Endothelial cell of hepatic sinusoid (primary cell): ENCODE data around the gene KCTD2.
"Not testable (repeated sequence)": the region's sequence is repeated elsewhere in the genome, so short reads cannot be mapped to it uniquely, and the experiment has no call there.

Experiments
- in situ Hi-C: cut with HindIII; loops from 2 replicates; pipeline ENCODE4 v1.10.0; 2017; ENCODE audit warnings: low sequenced_read_pairs

KCTD2 gene, protein sequence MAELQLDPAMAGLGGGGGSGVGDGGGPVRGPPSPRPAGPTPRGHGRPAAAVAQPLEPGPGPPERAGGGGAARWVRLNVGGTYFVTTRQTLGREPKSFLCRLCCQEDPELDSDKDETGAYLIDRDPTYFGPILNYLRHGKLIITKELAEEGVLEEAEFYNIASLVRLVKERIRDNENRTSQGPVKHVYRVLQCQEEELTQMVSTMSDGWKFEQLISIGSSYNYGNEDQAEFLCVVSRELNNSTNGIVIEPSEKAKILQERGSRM

GRCh38 chr17:75046407-75047289 is at the start of gene KCTD2, which contains the start of gene ATP5PD:
TSS of gene KCTD2 (plus strand) at chr17:75047225. CDS start at chr17:75047251, 26 bp downstream.
TSS of gene ATP5PD (minus strand) at chr17:75046969. CDS start at chr17:75042650, 4,319 bp downstream.
- in situ Hi-C loops, result no loop called here

GRCh38 chr17:74998783-74999182 is 48.2 kb upstream of the KCTD2 start:
- in situ Hi-C loops, result no loop called here

- in situ Hi-C loops, result no loop called here
Measured at GRCh38 chr17:74999523-74999922, 47.5 kb upstream of the KCTD2 start.

DNA sequence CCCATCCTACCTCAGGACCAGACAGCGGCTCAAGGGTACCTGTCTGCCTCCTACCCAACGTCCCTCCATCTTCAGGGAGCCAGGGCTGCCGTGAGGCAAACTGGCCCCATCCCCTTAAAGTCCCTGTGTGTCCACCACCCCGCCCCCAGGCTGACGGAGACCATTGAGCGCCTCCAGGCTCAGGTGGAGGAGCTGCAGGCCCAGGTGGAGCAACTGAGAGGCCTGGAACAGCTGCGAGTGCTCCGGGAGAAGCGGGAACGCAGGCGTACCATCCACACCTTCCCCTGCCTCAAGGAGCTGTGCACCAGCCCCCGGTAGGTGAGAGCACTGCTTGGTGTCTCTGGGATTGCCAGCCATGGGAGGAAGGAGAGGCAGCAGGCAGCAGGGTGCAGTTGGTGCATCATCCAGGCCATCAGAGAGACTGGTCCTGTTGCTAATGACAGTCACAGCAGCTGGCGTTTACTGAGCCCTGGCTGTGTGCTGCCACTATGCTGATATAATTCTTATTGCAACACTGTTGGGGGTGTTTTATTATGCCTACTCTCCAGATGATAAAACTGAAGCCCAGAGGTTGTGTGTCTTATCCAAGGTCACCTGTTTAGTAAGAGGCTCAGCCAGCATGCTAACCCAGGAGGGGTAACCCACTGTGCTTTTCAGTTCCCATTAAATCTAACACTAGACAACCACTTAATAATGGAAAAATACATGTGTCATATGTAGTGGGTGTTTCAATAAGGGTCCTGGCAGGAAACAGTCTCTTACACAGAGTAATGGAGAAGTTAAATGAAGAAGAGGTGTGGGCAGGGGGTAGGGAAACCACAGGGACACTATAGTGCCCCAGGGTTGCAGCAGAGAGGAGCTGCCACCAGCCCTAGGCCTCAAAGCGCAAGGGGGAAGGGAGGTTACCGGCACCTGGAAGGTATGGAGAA is 44.8 kb upstream of the KCTD2 start:
- in situ Hi-C loops, result no loop called here

- in situ Hi-C loops, result no loop called here
Measured at GRCh38 chr17:75003070-75003956, 43.7 kb upstream of the KCTD2 start.

DNA sequence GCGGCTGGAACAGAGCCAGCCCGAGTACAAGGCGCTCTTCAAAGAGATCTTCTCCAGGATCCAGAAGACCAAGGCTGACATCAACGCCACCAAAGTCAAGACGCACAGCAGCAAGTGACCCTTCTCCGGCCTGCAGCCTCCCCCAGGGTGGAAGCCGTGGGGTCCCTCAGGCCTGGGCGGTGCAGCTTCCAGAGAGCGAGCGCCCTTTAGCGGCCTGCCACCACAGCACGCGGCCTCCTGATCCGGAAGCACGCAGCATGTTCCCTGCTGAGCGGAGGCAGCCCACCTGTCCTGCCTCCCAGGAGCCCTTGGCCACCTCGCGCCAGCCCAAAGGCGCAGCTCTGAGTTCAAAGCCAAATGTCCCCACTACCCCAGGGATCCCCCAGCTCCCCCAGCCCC is 43.1 kb upstream of the KCTD2 start:
- in situ Hi-C loops, result no loop called here

DNA sequence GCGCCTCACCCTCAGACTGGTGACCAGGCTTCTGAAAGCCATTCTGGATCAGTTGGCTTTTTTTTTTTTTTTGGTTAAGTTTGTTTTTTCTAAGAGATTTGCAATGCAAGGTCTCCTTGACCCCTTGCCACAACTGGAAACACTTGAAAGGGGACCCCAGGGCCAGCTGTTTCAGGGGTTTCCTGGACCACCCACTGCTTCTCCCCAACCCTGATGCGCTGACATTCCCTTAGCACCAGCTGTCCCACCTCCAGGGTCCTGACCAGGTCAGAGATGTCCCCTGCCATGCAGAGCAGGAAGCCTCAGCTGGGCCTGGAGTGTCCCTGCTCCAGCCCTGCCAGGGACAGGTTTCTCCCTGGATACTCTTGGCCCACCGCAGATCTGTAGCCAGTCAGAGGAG is 42.7 kb upstream of the KCTD2 start:
- in situ Hi-C loops, result no loop called here

DNA sequence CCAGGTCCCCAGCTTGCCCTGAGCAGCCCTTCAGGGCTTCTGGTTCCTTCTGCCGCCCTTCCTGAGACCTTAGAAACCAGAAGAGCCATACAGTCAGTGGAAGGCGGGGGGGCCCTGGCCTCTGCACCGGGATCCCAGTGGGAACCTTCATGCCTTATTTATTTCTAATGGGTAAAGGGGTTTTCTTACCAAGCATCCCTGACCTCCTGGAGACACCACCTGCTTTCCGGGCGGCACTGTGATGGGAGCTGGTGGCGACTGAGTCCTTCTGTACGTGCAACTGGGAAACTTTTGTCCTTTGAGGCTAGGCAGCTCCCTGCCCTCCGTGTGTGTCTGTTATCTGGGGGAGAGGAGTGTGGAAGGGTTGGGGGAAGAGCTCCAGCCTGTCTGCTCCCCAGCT is 41.7 kb upstream of the KCTD2 start:
- in situ Hi-C loops, result no loop called here

- in situ Hi-C loops, result not testable (repeated sequence)
Measured at GRCh38 chr17:75006084-75006483, 40.9 kb upstream of the KCTD2 start.

DNA sequence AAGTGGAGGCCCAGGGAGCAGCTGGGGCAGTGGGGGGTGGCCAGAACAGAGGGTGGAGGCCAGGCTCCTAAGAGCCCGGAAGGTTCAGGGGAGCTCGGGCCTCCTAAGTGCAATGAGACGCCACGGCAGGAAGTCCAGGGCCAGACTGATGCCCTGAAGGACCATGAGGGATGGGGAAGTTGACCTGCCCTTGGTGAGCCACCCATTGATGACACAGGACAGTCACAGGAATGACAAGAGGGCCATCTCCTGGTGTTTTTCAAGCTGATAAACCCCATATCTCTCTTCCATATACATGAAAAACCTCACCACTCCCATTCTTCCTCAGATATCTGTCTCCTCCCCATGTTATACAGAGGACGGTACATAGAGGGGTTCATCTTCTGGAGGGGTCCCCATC is 40.4 kb upstream of the KCTD2 start:
- in situ Hi-C loops, result no loop called here

GRCh38 chr17:75008373-75008772 is 38.7 kb upstream of the KCTD2 start:
- in situ Hi-C loops, result no loop called here

GRCh38 chr17:75009139-75009724 is 37.8 kb upstream of the KCTD2 start:
- in situ Hi-C loops, result no loop called here

GRCh38 chr17:75010683-75011400 is 36.2 kb upstream of the KCTD2 start:
- in situ Hi-C loops, result no loop called here

DNA sequence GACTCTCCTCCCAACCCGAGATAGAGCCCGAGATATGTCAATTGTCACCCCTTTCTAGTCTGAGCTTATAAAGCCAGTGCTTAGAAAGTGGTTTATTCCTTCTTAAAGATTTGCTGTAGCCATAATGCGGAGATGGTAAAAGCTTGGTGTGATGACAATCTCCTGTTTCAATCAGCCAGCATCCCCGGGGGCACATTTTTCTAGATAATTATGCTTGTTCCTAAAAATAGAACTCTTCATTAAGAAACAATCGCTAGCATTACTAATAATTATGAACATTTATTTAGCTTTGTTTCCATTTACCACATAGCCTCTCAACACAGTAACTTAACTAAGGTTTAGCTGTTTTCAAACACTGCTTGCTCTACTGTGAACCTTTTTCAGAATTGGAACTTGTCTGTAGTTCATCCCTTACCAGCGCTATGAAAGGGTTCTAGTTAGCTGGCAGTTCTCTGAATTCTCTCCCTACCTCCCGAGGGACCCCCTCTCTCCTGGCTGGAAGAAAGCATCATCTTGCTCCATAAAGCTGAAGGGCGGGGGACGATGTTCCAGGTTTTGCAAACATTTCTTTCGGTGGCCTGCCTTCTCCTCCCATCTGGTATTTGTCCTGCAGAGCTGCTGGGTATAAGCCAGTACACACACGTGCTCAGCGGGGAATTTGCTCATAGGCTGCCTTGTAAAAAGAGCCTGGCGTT is 35.5 kb upstream of the KCTD2 start:
- in situ Hi-C loops, result no loop called here

DNA sequence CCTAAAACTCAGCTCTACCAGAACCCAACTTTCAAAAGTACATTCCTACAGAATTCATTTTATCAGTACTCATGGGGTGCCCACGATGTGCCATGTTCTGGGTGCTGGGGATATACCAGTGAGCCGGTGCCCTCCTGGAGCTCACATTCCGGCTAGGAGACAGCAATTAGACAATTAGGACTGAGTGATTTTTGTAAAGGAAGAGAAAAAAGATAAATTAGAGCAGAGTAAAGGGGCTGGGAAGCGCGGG is 35.0 kb upstream of the KCTD2 start:
- in situ Hi-C loops, result no loop called here

DNA sequence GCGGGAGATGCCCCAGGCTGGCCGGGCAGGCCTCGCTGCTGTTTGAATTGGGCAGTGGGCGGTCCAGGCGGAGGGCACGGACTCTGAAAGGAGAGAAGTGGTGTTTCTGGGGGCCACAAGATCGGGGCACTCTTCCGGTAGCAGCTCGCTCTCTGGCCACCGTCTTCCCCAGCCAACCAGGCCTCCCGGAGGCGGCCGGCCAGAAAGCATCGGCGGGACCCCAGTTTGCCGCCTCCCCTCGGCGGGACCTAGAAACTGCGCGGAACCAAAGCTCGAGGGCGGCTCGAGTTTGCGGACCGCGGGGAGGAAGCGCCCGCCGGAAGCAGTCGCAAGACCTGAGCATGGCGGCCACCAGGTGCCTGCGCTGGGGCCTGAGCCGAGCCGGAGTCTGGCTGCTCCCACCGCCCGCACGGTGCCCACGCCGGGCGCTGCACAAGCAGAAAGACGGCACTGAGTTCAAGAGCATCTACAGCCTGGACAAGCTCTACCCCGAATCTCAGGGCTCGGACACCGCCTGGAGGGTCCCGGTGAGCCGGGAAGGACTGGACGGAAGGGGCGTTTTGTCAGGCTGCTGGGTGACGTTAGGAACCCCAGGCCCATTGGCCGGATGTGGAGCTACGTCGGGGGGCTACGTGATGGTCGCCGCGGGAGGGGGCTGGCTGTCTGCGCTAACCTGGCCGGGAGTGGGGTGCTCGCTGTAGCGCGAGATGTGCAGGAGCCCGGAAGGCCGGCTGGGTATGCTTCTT is 34.5 kb upstream of the KCTD2 start, which contains the start of gene MRPL58:
TSS of gene MRPL58 (plus strand) at position 325 of the 746 bp plus-strand sequence. CDS start at position 342, 17 bp downstream.
- in situ Hi-C loops, result no loop called here

DNA sequence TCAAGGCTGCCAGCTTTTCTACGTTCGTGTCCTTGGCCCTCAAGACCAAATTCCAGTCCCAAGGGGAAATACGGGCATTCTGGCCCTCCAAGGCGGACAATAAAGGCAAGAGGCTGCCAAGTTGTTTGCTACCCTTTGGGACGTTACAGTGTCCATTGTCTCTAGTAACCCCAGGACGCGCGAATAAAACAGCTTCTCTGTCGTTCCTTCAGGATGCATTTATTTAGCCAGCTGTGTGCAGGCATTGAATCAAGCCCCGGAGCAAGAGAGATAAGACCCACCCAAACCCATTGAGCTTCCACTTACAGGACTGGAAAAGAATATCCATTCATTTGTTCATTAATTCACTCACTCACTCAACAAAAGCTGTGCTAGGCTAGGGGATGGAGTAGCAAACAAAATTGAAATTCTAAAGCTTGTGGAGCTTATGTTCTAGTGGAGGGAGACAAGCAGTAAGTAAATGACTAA is 33.9 kb upstream of the KCTD2 start:
- in situ Hi-C loops, result no loop called here

- in situ Hi-C loops, result loop anchor here (5.0 kb wide), 1 partner anchor 62 kb away; no protein-coding TSS in a partner anchor
Measured at GRCh38 chr17:75019146-75019545, 27.9 kb upstream of the KCTD2 start.
